K562 (cell line): ENCODE results near the gene PRKRIP1. TPM values are rescaled to one million over a fixed set of nuclear protein-coding genes. Genes with fewer than 3 reads are reported as not detected.

Experiments used
- ATAC-seq: fragments of 200-7000 bp; cut with Tn5 transposase; 3 replicates; pipeline ENCODE4 v1.9.1; 2020; ENCODE audit warnings: moderate library complexity
- BruUV-seq: library from RNA; stranded (reverse); fragments of 400-500 nt; replicated peaks from 2 replicates; lab custom pipeline; 2021; lab: Mats Ljungman, UMichigan
- CTCF ChIA-PET: fragments of 300-600 bp; formaldehyde crosslinking; extraction: SDS; loops from one replicate; lab custom pipeline; 2021; ENCODE audit warnings: low intra/inter-chr PET ratio; lab: Yijun Ruan, JAX
- POLR2A ChIA-PET: fragments of 300-600, 350-650 bp; sonication (Branson Sonifier 250); formaldehyde crosslinking; extraction: SDS; loops from one replicate; lab custom pipeline; 2021; ENCODE audit warnings: antibody characterized with exemption, inconsistent platforms; lab: Yijun Ruan, JAX
- DNase-seq, 4 experiments: peaks; one replicate each; pipeline versions ENCODE4 v3.0.0 to v3.0.0-alpha.2; 2011 to 2018; ENCODE audit warnings: low spot score in 3 of 4, mixed read lengths in 3 of 4; ENCODE audit errors: extremely low read depth in 1 of 4
- FAIRE-seq: peaks from 2 replicates; lab custom pipeline; 2011; peaks lifted over from hg19 to GRCh38; lab: Jason Lieb, UNC
- H2AFZ ChIP-seq: 2 replicates; pipeline ENCODE4 v1.6.0; 2011; ENCODE audit warnings: low read depth, low read length, control low read depth, inconsistent platforms
- H3K27ac ChIP-seq: fragments of 200-600 bp; 3 replicates; pipeline ENCODE4 v1.8.0; 2011; ENCODE audit warnings: low read depth, mild to moderate bottlenecking, control low read depth, inconsistent platforms, low read length, moderate library complexity, mixed read lengths; ENCODE audit errors: extremely low read depth
- H3K27me3 ChIP-seq, 2 experiments: fragments of 300-600 bp in 1 of 2; 2 replicates in 1 of 2; 3 replicates in 1 of 2; pipeline versions ENCODE4 v1.6.0 to v1.8.0; 2011; ENCODE audit warnings: inconsistent platforms in 2 of 2, low read length in 2 of 2, mild to moderate bottlenecking in 1 of 2, mixed read lengths in 1 of 2, moderate library complexity in 1 of 2; ENCODE audit not compliant: control insufficient read depth in 2 of 2, insufficient read depth in 2 of 2
- H3K36me3 ChIP-seq: fragments of 300-600 bp; 3 replicates; pipeline ENCODE4 v1.8.0; 2011; ENCODE audit warnings: mild to moderate bottlenecking, low read length, inconsistent platforms; ENCODE audit not compliant: control insufficient read depth, insufficient read depth
- H3K4me1 ChIP-seq, 2 experiments: fragments of 200-600 bp in 1 of 2; replicated peaks in 1 of 2; 2 replicates in 1 of 2; 3 replicates in 1 of 2; pipeline versions ENCODE4 v1.5.1 to v1.8.0; 2011; ENCODE audit warnings: inconsistent platforms in 2 of 2, low read length in 2 of 2, mild to moderate bottlenecking in 1 of 2, mixed read lengths in 1 of 2, moderate library complexity in 1 of 2; ENCODE audit not compliant: control insufficient read depth in 2 of 2, insufficient read depth in 2 of 2
- H3K4me2 ChIP-seq: 2 replicates; pipeline ENCODE4 v1.6.1; 2011; ENCODE audit warnings: low read length, control low read depth, inconsistent platforms, mixed read lengths; ENCODE audit not compliant: insufficient read depth
- H3K4me3 ChIP-seq: fragments of 200-600 bp; sonication (generic), shearing (Covaris generic); 2 replicates; pipeline ENCODE4 v1.5.1; 2016; ENCODE audit warnings: control low read depth, inconsistent platforms
- H3K79me2 ChIP-seq: fragments of 200-600 bp; 3 replicates; pipeline ENCODE4 v1.8.0; 2011; ENCODE audit warnings: low read length, inconsistent platforms; ENCODE audit not compliant: control insufficient read depth, insufficient read depth
- H3K9ac ChIP-seq, 2 experiments: 2 replicates each; pipeline versions ENCODE4 v1.6.0 to v1.6.1; 2011; ENCODE audit warnings: low read depth in 2 of 2, low read length in 2 of 2, control low read depth in 1 of 2, inconsistent platforms in 1 of 2, mild to moderate bottlenecking in 1 of 2, mixed read lengths in 1 of 2; ENCODE audit not compliant: insufficient read depth in 1 of 2
- H3K9me1 ChIP-seq: one replicate; pipeline ENCODE4 v1.6.0; 2011; ENCODE audit warnings: inconsistent platforms, mild to moderate bottlenecking, low read length, moderate library complexity; ENCODE audit not compliant: control insufficient read depth, insufficient read depth
- H3K9me3 ChIP-seq: replicated peaks from 2 replicates; pipeline ENCODE4 v1.5.1; 2011; ENCODE audit warnings: low read depth, low read length, inconsistent platforms; ENCODE audit not compliant: control insufficient read depth, insufficient read depth
- H4K20me1 ChIP-seq: replicated peaks from 2 replicates; pipeline ENCODE4 v1.6.1; 2011; ENCODE audit warnings: low read length, inconsistent platforms, mixed read lengths; ENCODE audit not compliant: control insufficient read depth, insufficient read depth
- HNRNPL ChIP-seq: fragments of 200-400 bp; formaldehyde crosslinking; IDR thresholded peaks from 2 replicates; pipeline ENCODE4 v1.6.1; 2017; ENCODE audit warnings: low read depth, mild to moderate bottlenecking, low read length
- NR3C1 ChIP-seq: sonication (generic); formaldehyde crosslinking; IDR thresholded peaks from 2 replicates; pipeline ENCODE4 v1.8.1; 2022; ENCODE audit warnings: missing genetic modification reagents
- OTX1 ChIP-seq: fragments of 450-650 bp; formaldehyde crosslinking; IDR thresholded peaks from 2 replicates; pipeline ENCODE4 v1.4.0; 2022; ENCODE audit warnings: mild to moderate bottlenecking
- POLR2A ChIP-seq: fragments of 450-650 bp; conservative IDR thresholded peaks from 2 replicates; pipeline ENCODE4 v1.6.1; 2016
- POLR2G ChIP-seq: fragments of 200-400 bp; formaldehyde crosslinking; IDR thresholded peaks from 2 replicates; pipeline ENCODE4 v1.6.1; 2017; ENCODE audit warnings: low read depth, mild to moderate bottlenecking, antibody characterized with exemption, low read length, moderate library complexity
- RBFOX2 ChIP-seq: fragments of 200-400 bp; formaldehyde crosslinking; IDR thresholded peaks from 2 replicates; pipeline ENCODE4 v1.6.1; 2017; ENCODE audit warnings: low read depth, mild to moderate bottlenecking, low read length, moderate library complexity
- ZBTB33 ChIP-seq: sonication (generic); formaldehyde crosslinking; IDR thresholded peaks from 2 replicates; pipeline ENCODE4 v1.8.1; 2023; ENCODE audit warnings: mild to moderate bottlenecking, missing genetic modification reagents
- WGBS: fragments of 100-300 bp; shearing (Covaris generic); methylation state at CpG from one replicate; pipeline ENCODE4 v1.1.6; 2016; ENCODE audit warnings: low coverage, mixed read lengths; ENCODE audit not compliant: insufficient coverage; ENCODE audit errors: missing lambda C conversion rate; 5-methylcytosine and 5-hydroxymethylcytosine counted together
- in situ Hi-C: fragments of 300-500 bp; cut with MboI; formaldehyde crosslinking; loops from 4 replicates; pipeline ENCODE4 v1.15.0; 2018; ENCODE audit warnings: inconsistent platforms, mixed read lengths
- intact Hi-C: fragments of 100-400 bp; cut with micrococcal nuclease; formaldehyde crosslinking; loops from 2 replicates; pipeline ENCODE4 v1.14.2; 2022
- polyA plus RNA-seq, 8 experiments: library from polyadenylated mRNA; depleted of rRNA in 4 of 8; stranded (reverse) in 5 of 8; unstranded in 3 of 8; fragments of >200 nt; fragmentation: Nextera tagmentation in 2 of 8; fragmentation: Illumina TruSeq in 1 of 8; extraction: Ambion mirVana in 2 of 8; extraction: Trizol in 1 of 8; gene quantifications; 2 replicates each; pipeline versions ENCODE4 v1.2.1 to v1.2.3, GENCODE V29; 2011 to 2014; ENCODE audit warnings: inconsistent platforms in 1 of 8, missing spikeins in 1 of 8
- total RNA-seq, 7 experiments: library from RNA; depleted of rRNA in 6 of 7; stranded (reverse); fragments of >200 nt in 6 of 7; fragmentation: Illumina TruSeq in 2 of 7; extraction: Trizol in 2 of 7; gene quantifications; 2 replicates each; pipeline versions ENCODE4 v1.2.1 to v1.2.3, GENCODE V29; 2011 to 2021; ENCODE audit warnings: low replicate concordance in 1 of 7
- TF ChIP-seq, protein P1 (sequence below): sonication (generic); formaldehyde crosslinking; IDR thresholded peaks from 2 replicates; pipeline ENCODE4 v1.8.0; 2022; ENCODE audit warnings: mild to moderate bottlenecking, missing genetic modification reagents, borderline replicate concordance

Gene PRKRIP1
- total and polyA plus RNA-seq, 9 of the 15 experiments (the other 6 are each of a cell fraction or from before 2014, with no cell fraction given), result 14.9 to 52.1 (median 19.8) TPM

DNA sequence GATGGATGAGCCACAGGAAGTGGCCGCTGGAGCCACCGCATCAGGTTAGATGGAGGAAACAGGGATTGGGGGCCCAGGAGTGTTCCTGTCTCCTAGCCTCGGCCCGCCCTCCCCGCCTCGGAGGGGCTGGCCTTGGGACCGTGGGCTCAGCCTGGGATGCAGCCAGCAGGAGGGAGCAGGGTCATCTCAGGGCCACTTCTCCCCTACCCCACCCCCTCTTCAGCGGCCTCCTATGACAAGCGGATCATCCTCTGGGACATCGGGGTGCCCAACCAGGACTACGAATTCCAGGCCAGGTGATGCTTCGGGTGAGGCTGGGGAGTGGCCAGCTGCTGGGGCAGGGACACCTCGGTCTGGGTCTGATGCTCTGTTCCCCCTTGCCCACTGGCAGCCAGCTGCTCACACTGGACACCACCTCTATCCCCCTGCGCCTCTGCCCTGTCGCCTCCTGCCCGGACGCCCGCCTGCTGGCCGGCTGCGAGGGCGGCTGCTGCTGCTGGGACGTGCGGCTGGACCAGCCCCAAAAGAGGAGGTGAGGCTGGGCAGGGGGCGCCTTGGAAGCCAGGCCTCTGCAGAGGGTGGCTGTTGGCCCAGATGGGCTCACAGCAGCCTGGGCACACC is 73.3 kb downstream of the PRKRIP1 start:
- Histone ChIP-seq H3K4me1 (peaks cover 8 to 68% of the 10 kb centered on the region in 2 experiments; a peak in 3 of 5 replicates), H4K20me1 (peaks cover 3% of the 10 kb centered on the region; the same call in 1 of the 2 replicates), H3K9me3 (no peaks in the 10 kb centered on the region), H3K4me2 (no peak overlapping the region), H3K27ac (no peak overlapping the region), H2AFZ (no peak overlapping the region), H3K36me3 (peaks cover 72% of the 10 kb centered on the region; the same call in 2 of the 3 replicates), H3K4me3 (no peak overlapping the region), H3K9ac (peak overlapping the region in 1 of 2 experiments; percentile 62; a peak in 2 of 4 replicates), H3K79me2 (peaks cover 16% of the 10 kb centered on the region), H3K9me1 (peaks cover 5% of the 10 kb centered on the region), H3K27me3 (no peaks in the 10 kb centered on the region)
- no TSS peak for BruUV-seq
- no peak for DNase-seq
- TF ChIP-seq, protein P1, sequence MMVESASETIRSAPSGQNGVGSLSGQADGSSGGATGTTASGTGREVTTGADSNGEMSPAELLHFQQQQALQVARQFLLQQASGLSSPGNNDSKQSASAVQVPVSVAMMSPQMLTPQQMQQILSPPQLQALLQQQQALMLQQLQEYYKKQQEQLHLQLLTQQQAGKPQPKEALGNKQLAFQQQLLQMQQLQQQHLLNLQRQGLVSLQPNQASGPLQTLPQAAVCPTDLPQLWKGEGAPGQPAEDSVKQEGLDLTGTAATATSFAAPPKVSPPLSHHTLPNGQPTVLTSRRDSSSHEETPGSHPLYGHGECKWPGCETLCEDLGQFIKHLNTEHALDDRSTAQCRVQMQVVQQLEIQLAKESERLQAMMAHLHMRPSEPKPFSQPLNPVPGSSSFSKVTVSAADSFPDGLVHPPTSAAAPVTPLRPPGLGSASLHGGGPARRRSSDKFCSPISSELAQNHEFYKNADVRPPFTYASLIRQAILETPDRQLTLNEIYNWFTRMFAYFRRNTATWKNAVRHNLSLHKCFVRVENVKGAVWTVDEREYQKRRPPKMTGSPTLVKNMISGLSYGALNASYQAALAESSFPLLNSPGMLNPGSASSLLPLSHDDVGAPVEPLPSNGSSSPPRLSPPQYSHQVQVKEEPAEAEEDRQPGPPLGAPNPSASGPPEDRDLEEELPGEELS, result no peak
- TF ChIP-seq NR3C1 (CRISPR knock-in tag), result no peak
- TF ChIP-seq POLR2G, result peak; percentile 65
- TF ChIP-seq OTX1 (CRISPR knock-in tag), result no peak
- 0 out of 2 replicates have a peak, but pooled peaks have one; percentile 7 for TF ChIP-seq POLR2A
- peak; percentile 62 for TF ChIP-seq RBFOX2
- no peak for TF ChIP-seq HNRNPL
- 0 out of 2 replicates have a peak, but pooled peaks have one; percentile 25 for TF ChIP-seq ZBTB33
- POLR2A ChIA-PET, result no interaction called here
- CTCF ChIA-PET, result no interaction called here
- no peak for FAIRE-seq
- WGBS, result 92% methylated on average over 22 of the region's 24 CpGs
- intact Hi-C loops (no loop called here), in situ Hi-C loops (loop anchor here (25.0 kb wide), 2 partner anchors 93 to 193 kb away; partner anchors contain the start of genes POLR2J2, POLR2J3, SPDYE2 and SPDYE2B)
- no peak for ATAC-seq
